Caki2 (cell line): ENCODE measurements around the gene LUC7L2. TPM values are rescaled to one million over a fixed set of nuclear protein-coding genes. Genes with fewer than 3 reads are reported as not detected.
"Not testable (repeated sequence)": the region's sequence is repeated elsewhere in the genome, so short reads cannot be mapped to it uniquely, and the experiment has no call there.

Experiments
- DNase-seq: peaks from one replicate; pipeline ENCODE4 v3.0.0-alpha.2; 2015; ENCODE audit warnings: low read depth
- in situ Hi-C: cut with HindIII; loops from 2 replicates; pipeline ENCODE4 v1.10.0; 2016; ENCODE audit warnings: low sequenced_read_pairs, low pct_unique_long_range_greater_than_20kb, mixed read lengths
- total RNA-seq: library from RNA; depleted of rRNA; stranded (reverse); fragments of >200 nt; shearing (Covaris generic); gene quantifications from 2 replicates; pipeline ENCODE4 v1.2.3, GENCODE V29; 2014; ENCODE audit warnings: low replicate concordance; rRNA removed

LUC7L2 gene
- total RNA-seq, 1 experiment from 2014 or later: 37.1 TPM

- in situ Hi-C loops, DNase-seq: not testable (repeated sequence)
These were observed 104.8 kb downstream of the LUC7L2 start for GRCh38 chr7:139464511-139464910.

- in situ Hi-C loops, DNase-seq: not testable (repeated sequence)
These were observed 105.4 kb downstream of the LUC7L2 start for GRCh38 chr7:139465072-139465471.

GRCh38 chr7:139467729-139468128 lies 108.0 kb downstream of the LUC7L2 start:
- in situ Hi-C loops, DNase-seq: not testable (repeated sequence)

- in situ Hi-C loops, DNase-seq: not testable (repeated sequence)
These were observed 108.6 kb downstream of the LUC7L2 start for GRCh38 chr7:139468281-139468680.

- in situ Hi-C loops: no loop called here
- DNase-seq: peak; percentile 98
These were observed 112.2 kb downstream of the LUC7L2 start for GRCh38 chr7:139471740-139472353.

Other genes starting within 250 kb of the LUC7L2 start
- gene UBN2, start 128.7 kb upstream of the LUC7L2 start, total RNA-seq: 1.5 and 1.7 TPM in 2 replicates
- 15.9 and 48.3 TPM in 2 replicates for gene FMC1, start 18.6 kb upstream of the LUC7L2 start, total RNA-seq
- gene KLRG2, start 123.8 kb downstream of the LUC7L2 start, total RNA-seq: 5.5 and 15.4 TPM in 2 replicates
- not detected in 2 replicates for gene CLEC2L, start 163.8 kb downstream of the LUC7L2 start, total RNA-seq